Keratinocyte (primary cell): ENCODE data around the gene PLA2G15. TPM values are rescaled to one million over a fixed set of nuclear protein-coding genes. Genes with fewer than 3 reads are reported as not detected.

Source experiments
- DNase-seq: peaks from one replicate; pipeline ENCODE4 v3.0.0-alpha.2; 2011; ENCODE audit warnings: low read depth, missing footprints, low spot score
- FAIRE-seq: peaks from 2 replicates; lab custom pipeline; 2011; peaks lifted over from hg19 to GRCh38; lab: Jason Lieb, UNC
- H2AFZ ChIP-seq: 2 replicates; pipeline ENCODE4 v1.6.0; 2012; ENCODE audit warnings: low read length, control low read depth, inconsistent platforms; ENCODE audit not compliant: control insufficient read depth
- H3K27ac ChIP-seq: 2 replicates; pipeline ENCODE4 v1.5.1; 2011; ENCODE audit warnings: low read length; ENCODE audit not compliant: control insufficient read depth, insufficient read depth
- H3K27me3 ChIP-seq: 3 replicates; pipeline ENCODE4 v1.6.0; 2011; ENCODE audit warnings: low read length; ENCODE audit not compliant: control insufficient read depth, insufficient read depth; ENCODE audit errors: extremely low read depth
- H3K36me3 ChIP-seq, 2 experiments: 2 replicates in 1 of 2; 3 replicates in 1 of 2; pipeline ENCODE4 v1.5.1; 2011; ENCODE audit warnings: low read length in 2 of 2, mild to moderate bottlenecking in 1 of 2; ENCODE audit not compliant: control insufficient read depth in 2 of 2, insufficient read depth in 2 of 2; ENCODE audit errors: extremely low read depth in 1 of 2
- H3K4me1 ChIP-seq: 3 replicates; pipeline ENCODE4 v1.5.1; 2011; ENCODE audit warnings: low read length; ENCODE audit not compliant: control insufficient read depth, insufficient read depth; ENCODE audit errors: extremely low read depth
- H3K4me2 ChIP-seq: 3 replicates; pipeline ENCODE4 v1.6.0; 2011; ENCODE audit warnings: low read depth, low read length; ENCODE audit not compliant: control insufficient read depth, insufficient read depth; ENCODE audit errors: extremely low read depth
- H3K4me3 ChIP-seq, 3 experiments: fragments of 200-600 bp in 1 of 3; sonication (generic) in 1 of 3; 2 replicates in 2 of 3; 3 replicates in 1 of 3; pipeline ENCODE4 v1.5.1; 2011 to 2016; ENCODE audit warnings: low read length in 3 of 3, mild to moderate bottlenecking in 3 of 3, control low read depth in 2 of 3, inconsistent platforms in 1 of 3, low read depth in 1 of 3, mixed read lengths in 1 of 3, mixed run types in 1 of 3, moderate library complexity in 1 of 3; ENCODE audit not compliant: control insufficient read depth in 2 of 3, insufficient read depth in 2 of 3; ENCODE audit errors: extremely low read depth in 1 of 3
- H3K79me2 ChIP-seq: 2 replicates; pipeline ENCODE4 v1.6.0; 2012; ENCODE audit warnings: low read length; ENCODE audit not compliant: control insufficient read depth, insufficient read depth
- H3K9ac ChIP-seq: 3 replicates; pipeline ENCODE4 v1.6.0; 2011; ENCODE audit warnings: low read length; ENCODE audit not compliant: control insufficient read depth, insufficient read depth; ENCODE audit errors: extremely low read depth
- H3K9me1 ChIP-seq: 3 replicates; pipeline ENCODE4 v1.6.0; 2011; ENCODE audit warnings: low read length; ENCODE audit not compliant: control insufficient read depth, insufficient read depth; ENCODE audit errors: extremely low read depth
- H3K9me3 ChIP-seq: 2 replicates; pipeline ENCODE4 v1.5.1; 2012; ENCODE audit warnings: low read depth, low read length; ENCODE audit not compliant: control insufficient read depth
- H4K20me1 ChIP-seq: 3 replicates; pipeline ENCODE4 v1.6.0; 2011; ENCODE audit warnings: low read length; ENCODE audit not compliant: control insufficient read depth, insufficient read depth; ENCODE audit errors: extremely low read depth
- EZH2 ChIP-seq: IDR thresholded peaks from one replicate; pipeline ENCODE4 v1.6.1; 2012; ENCODE audit warnings: inconsistent platforms, mild to moderate bottlenecking, low read length, moderate library complexity
- dilution Hi-C: fragments of 300-500 bp; cut with MboI; formaldehyde crosslinking; loops from one replicate; pipeline ENCODE4 v1.7.0; 2020; ENCODE audit warnings: low sequenced_read_pairs; ENCODE audit not compliant: extremely low pct_ligation_motif_present
- polyA plus RNA-seq, 5 experiments: library from polyadenylated mRNA; depleted of rRNA in 3 of 5; stranded (reverse) in 3 of 5; stranded (forward) in 1 of 5; unstranded in 1 of 5; fragments of >200 nt; gene quantifications; 1 replicate in 1 of 5; 2 replicates in 3 of 5; 3 replicates in 1 of 5; pipeline versions ENCODE4 v1.2.1 to v1.2.3, GENCODE V29; 2011 to 2012; ENCODE audit warnings: missing spikeins in 2 of 5, low read depth in 1 of 5, low replicate concordance in 1 of 5
- TF ChIP-seq, protein P1 (sequence below), 3 experiments: IDR thresholded peaks in 1 of 3; conservative IDR thresholded peaks in 1 of 3; optimal IDR thresholded peaks in 1 of 3; 2 replicates in 2 of 3; 3 replicates in 1 of 3; pipeline versions ENCODE3 to v1.5.1; 2011; ENCODE audit warnings: low read length in 3 of 3, mild to moderate bottlenecking in 3 of 3, moderate library complexity in 2 of 3, control low read depth in 1 of 3, inconsistent platforms in 1 of 3; ENCODE audit not compliant: insufficient read depth in 2 of 3; ENCODE audit errors: extremely low read depth in 1 of 3

The PLA2G15 gene
- polyA plus RNA-seq, 1 donor (not counting 4 experiments of a cell fraction or from before 2014, with no cell fraction given): 9.2 TPM

DNA sequence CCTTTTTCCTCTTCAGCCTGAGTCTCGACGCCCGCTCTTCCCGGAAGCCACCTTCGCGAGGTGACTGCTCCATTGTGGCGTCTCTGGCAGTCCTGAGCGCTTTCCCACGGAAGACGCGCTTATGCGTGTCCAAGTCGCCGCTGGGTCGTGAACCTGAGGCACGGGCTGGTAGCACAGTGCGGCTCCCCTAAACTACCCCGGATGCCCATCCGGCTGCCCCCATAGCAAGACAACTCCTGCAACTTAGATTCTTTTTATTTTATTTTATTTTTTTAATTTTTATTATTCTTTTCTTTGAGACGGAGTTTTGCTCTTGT is 7.2 kb upstream of the PLA2G15 start:
- Histone ChIP-seq H3K27me3 (no peaks in the 10 kb centered on the region), H3K9me1 (peaks cover 3% of the 10 kb centered on the region), H3K9ac (peak overlapping the region; percentile 85), H3K4me1 (peaks cover 29% of the 10 kb centered on the region), H3K79me2 (peaks cover 30% of the 10 kb centered on the region), H3K4me2 (peak overlapping the region; percentile 97), H4K20me1 (peaks cover 18% of the 10 kb centered on the region), H3K4me3 (peak overlapping the region; percentile 36 to 73 (median 69)), H3K9me3 (no peaks in the 10 kb centered on the region), H3K36me3 (peaks cover 3 to 16% of the 10 kb centered on the region in 2 experiments), H2AFZ (peak overlapping the region; percentile 94), H3K27ac (peak overlapping the region; percentile 90)
- FAIRE-seq: no peak
- dilution Hi-C loops: no loop called here
- no peak for TF ChIP-seq EZH2
- TF ChIP-seq, protein P1, sequence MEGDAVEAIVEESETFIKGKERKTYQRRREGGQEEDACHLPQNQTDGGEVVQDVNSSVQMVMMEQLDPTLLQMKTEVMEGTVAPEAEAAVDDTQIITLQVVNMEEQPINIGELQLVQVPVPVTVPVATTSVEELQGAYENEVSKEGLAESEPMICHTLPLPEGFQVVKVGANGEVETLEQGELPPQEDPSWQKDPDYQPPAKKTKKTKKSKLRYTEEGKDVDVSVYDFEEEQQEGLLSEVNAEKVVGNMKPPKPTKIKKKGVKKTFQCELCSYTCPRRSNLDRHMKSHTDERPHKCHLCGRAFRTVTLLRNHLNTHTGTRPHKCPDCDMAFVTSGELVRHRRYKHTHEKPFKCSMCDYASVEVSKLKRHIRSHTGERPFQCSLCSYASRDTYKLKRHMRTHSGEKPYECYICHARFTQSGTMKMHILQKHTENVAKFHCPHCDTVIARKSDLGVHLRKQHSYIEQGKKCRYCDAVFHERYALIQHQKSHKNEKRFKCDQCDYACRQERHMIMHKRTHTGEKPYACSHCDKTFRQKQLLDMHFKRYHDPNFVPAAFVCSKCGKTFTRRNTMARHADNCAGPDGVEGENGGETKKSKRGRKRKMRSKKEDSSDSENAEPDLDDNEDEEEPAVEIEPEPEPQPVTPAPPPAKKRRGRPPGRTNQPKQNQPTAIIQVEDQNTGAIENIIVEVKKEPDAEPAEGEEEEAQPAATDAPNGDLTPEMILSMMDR (optimal IDR thresholded peaks at IDR 0.05 in 1 of 3, IDR thresholded peaks at IDR 0.05 in 1 of 3, conservative IDR thresholded peaks at IDR 0.05 in 1 of 3; ENCODE audit: extremely low read depth in 1 of 3, insufficient read depth in 2 of 3, low read length in 3 of 3): no peak
- no peak for DNase-seq

- no peak overlapping the region for H3K4me3 ChIP-seq
- FAIRE-seq: no peak
- no peak overlapping the region for H3K27ac ChIP-seq
- H4K20me1 ChIP-seq: no peaks in the 10 kb centered on the region
- H3K36me3 ChIP-seq: no peaks in the 10 kb centered on the region
- H2AFZ ChIP-seq: no peak overlapping the region
- H3K79me2 ChIP-seq: no peaks in the 10 kb centered on the region
- H3K4me2 ChIP-seq: no peak overlapping the region
- dilution Hi-C loops: no loop called here
- H3K9me3 ChIP-seq: no peaks in the 10 kb centered on the region
- no peak for TF ChIP-seq EZH2
- TF ChIP-seq, protein P1 (optimal IDR thresholded peaks at IDR 0.05 in 1 of 3, IDR thresholded peaks at IDR 0.05 in 1 of 3, conservative IDR thresholded peaks at IDR 0.05 in 1 of 3; ENCODE audit: extremely low read depth in 1 of 3, insufficient read depth in 2 of 3, low read length in 3 of 3): no peak
- H3K9me1 ChIP-seq: peaks cover 3% of the 10 kb centered on the region
- no peaks in the 10 kb centered on the region for H3K27me3 ChIP-seq
- H3K9ac ChIP-seq: no peak overlapping the region
- peaks cover 24% of the 10 kb centered on the region for H3K4me1 ChIP-seq
- no peak for DNase-seq
Measured at GRCh38 chr16:68242085-68242484, 3.1 kb upstream of the PLA2G15 start.
